Vagina (tissue), 2 donors: ENCODE data around the gene ERCC6L2. TPM values are rescaled to one million over a fixed set of nuclear protein-coding genes. Genes with fewer than 3 reads are reported as not detected.

Source experiments
- DNase-seq, 2 donors: peaks; one replicate each; pipeline ENCODE4 v3.0.0-alpha.2; 2017; ENCODE audit errors: extremely low spot score in 2 of 2
- H3K27ac ChIP-seq: fragments of 200-600 bp; sonication (generic); one replicate; pipeline ENCODE4 v1.5.1; 2019
- H3K27me3 ChIP-seq: fragments of 200-600 bp; sonication (generic); one replicate; pipeline ENCODE4 v1.5.1; 2019
- H3K36me3 ChIP-seq, 2 donors: fragments of 200-600 bp; sonication (generic); one replicate each; pipeline ENCODE4 v1.5.1; 2017 to 2019
- H3K4me1 ChIP-seq: fragments of 200-600 bp; sonication (generic); one replicate; pipeline ENCODE4 v1.5.1; 2019
- H3K4me3 ChIP-seq, 2 donors: fragments of 200-600 bp; sonication (generic); 1 replicate in 1 of 2; 2 replicates in 1 of 2; pipeline ENCODE4 v1.5.1; 2016 to 2019
- H3K9me3 ChIP-seq: fragments of 200-600 bp; sonication (generic); one replicate; pipeline ENCODE4 v1.5.1; 2019
- POLR2A ChIP-seq, 2 donors: fragments of 450-650 bp; IDR thresholded peaks; one replicate each; pipeline ENCODE4 v1.6.1; 2017; ENCODE audit warnings: antibody characterized with exemption in 2 of 2, mild to moderate bottlenecking in 2 of 2, moderate library complexity in 2 of 2
- POLR2AphosphoS5 ChIP-seq, 2 donors: sonication (generic); formaldehyde crosslinking; IDR thresholded peaks; one replicate each; pipeline ENCODE4 v1.9.0; 2017; ENCODE audit warnings: antibody characterized with exemption in 2 of 2, mild to moderate bottlenecking in 2 of 2, low read depth in 1 of 2; ENCODE audit not compliant: insufficient read depth in 1 of 2
- intact Hi-C: fragments of 100-400 bp; cut with DNase I; formaldehyde crosslinking; loops from one replicate; pipeline ENCODE4 v1.15.1; 2023
- total RNA-seq: library from RNA; depleted of rRNA; stranded (reverse); fragments of >200 nt; gene quantifications from one replicate; pipeline ENCODE4 v1.2.3, GENCODE V29; 2016
- TF ChIP-seq, protein P1 (sequence below), 3 experiments: fragments of 450-650 bp in 2 of 3; fragments of 200-600 bp in 1 of 3; sonication (generic) in 1 of 3; IDR thresholded peaks; one replicate each; pipeline ENCODE4 v1.5.1; 2017 to 2019; ENCODE audit warnings: antibody characterized with exemption in 3 of 3, mild to moderate bottlenecking in 2 of 3, moderate library complexity in 2 of 3

The ERCC6L2 gene
- total RNA-seq, 1 donor from 2014 or later = 59.2 TPM

- no peak for DNase-seq
- Histone ChIP-seq H3K9me3 (no peaks in the 10 kb centered on the region), H3K27ac (no peak overlapping the region), H3K27me3 (no peaks in the 10 kb centered on the region), H3K4me3 (no peak overlapping the region), H3K36me3 (peaks cover 0 to 3% of the 10 kb centered on the region in 2 donors), H3K4me1 (no peaks in the 10 kb centered on the region)
- intact Hi-C loops = no loop called here
- TF ChIP-seq POLR2AphosphoS5 (IDR thresholded peaks at IDR 0.05; ENCODE audit: insufficient read depth in 1 of 2, low read depth in 1 of 2) = no peak
- TF ChIP-seq, protein P1, sequence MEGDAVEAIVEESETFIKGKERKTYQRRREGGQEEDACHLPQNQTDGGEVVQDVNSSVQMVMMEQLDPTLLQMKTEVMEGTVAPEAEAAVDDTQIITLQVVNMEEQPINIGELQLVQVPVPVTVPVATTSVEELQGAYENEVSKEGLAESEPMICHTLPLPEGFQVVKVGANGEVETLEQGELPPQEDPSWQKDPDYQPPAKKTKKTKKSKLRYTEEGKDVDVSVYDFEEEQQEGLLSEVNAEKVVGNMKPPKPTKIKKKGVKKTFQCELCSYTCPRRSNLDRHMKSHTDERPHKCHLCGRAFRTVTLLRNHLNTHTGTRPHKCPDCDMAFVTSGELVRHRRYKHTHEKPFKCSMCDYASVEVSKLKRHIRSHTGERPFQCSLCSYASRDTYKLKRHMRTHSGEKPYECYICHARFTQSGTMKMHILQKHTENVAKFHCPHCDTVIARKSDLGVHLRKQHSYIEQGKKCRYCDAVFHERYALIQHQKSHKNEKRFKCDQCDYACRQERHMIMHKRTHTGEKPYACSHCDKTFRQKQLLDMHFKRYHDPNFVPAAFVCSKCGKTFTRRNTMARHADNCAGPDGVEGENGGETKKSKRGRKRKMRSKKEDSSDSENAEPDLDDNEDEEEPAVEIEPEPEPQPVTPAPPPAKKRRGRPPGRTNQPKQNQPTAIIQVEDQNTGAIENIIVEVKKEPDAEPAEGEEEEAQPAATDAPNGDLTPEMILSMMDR (IDR thresholded peaks at IDR 0.05) = no peak
- TF ChIP-seq POLR2A (IDR thresholded peaks at IDR 0.05) = no peak
Measured at GRCh38 chr9:96006296-96006879, 130.9 kb downstream of the ERCC6L2 start.

GRCh38 chr9:96006961-96007360, 131.5 kb downstream of the ERCC6L2 start:
- no peak overlapping the region for H3K4me3 ChIP-seq

GRCh38 chr9:96008502-96009222, 133.2 kb downstream of the ERCC6L2 start:
- no peaks in the 10 kb centered on the region for H3K4me1 ChIP-seq
- intact Hi-C loops = no loop called here
- TF ChIP-seq POLR2AphosphoS5 (IDR thresholded peaks at IDR 0.05; ENCODE audit: insufficient read depth in 1 of 2, low read depth in 1 of 2) = no peak
- no peak for TF ChIP-seq POLR2A (IDR thresholded peaks at IDR 0.05)
- TF ChIP-seq, protein P1 (IDR thresholded peaks at IDR 0.05) = no peak
- peaks cover 0 to 3% of the 10 kb centered on the region in 2 donors for H3K36me3 ChIP-seq
- H3K9me3 ChIP-seq = no peaks in the 10 kb centered on the region
- H3K27me3 ChIP-seq = no peaks in the 10 kb centered on the region
- DNase-seq = no peak
- no peak overlapping the region for H3K4me3 ChIP-seq
- no peak overlapping the region for H3K27ac ChIP-seq

More at GRCh38 chr9:96006961-96007360, 131.5 kb downstream of the ERCC6L2 start:
- Histone ChIP-seq H3K36me3 (peaks cover 0 to 3% of the 10 kb centered on the region in 2 donors), H3K4me1 (no peaks in the 10 kb centered on the region), H3K27me3 (no peaks in the 10 kb centered on the region), H3K9me3 (no peaks in the 10 kb centered on the region), H3K27ac (no peak overlapping the region)
- intact Hi-C loops = no loop called here
- TF ChIP-seq POLR2A (IDR thresholded peaks at IDR 0.05) = no peak
- no peak for TF ChIP-seq POLR2AphosphoS5 (IDR thresholded peaks at IDR 0.05; ENCODE audit: insufficient read depth in 1 of 2, low read depth in 1 of 2)
- TF ChIP-seq, protein P1 (IDR thresholded peaks at IDR 0.05) = no peak
- no peak for DNase-seq

DNA sequence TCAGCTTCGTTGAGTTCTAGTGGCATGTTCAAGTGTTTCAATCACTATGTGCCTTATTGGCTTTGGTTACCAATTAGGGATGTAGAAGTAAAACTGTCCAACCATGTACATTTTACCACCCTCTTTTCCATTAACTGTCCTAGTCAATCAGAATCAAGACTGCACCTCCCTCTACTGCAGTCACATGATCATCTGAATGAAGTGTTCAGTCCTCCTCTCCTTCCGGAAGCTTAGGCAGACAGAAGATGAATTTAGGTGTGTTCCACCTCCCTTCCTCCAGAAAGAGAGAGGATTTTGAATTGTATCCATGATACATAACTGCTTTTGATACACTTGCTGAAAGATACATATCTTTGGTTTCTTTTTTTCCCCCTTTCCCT, 133.7 kb downstream of the ERCC6L2 start:
- no peak for DNase-seq
- Histone ChIP-seq H3K27ac (no peak overlapping the region), H3K36me3 (peaks cover 0 to 3% of the 10 kb centered on the region in 2 donors), H3K4me3 (no peak overlapping the region), H3K9me3 (no peaks in the 10 kb centered on the region), H3K27me3 (no peaks in the 10 kb centered on the region), H3K4me1 (no peaks in the 10 kb centered on the region)
- TF ChIP-seq POLR2AphosphoS5 (IDR thresholded peaks at IDR 0.05; ENCODE audit: insufficient read depth in 1 of 2, low read depth in 1 of 2) (no peak), POLR2A (IDR thresholded peaks at IDR 0.05) (no peak)
- TF ChIP-seq, protein P1 (IDR thresholded peaks at IDR 0.05) = no peak
- intact Hi-C loops = no loop called here
